GM12872 (cell line): ENCODE data around the gene ALOX5.

Experiments
- CTCF ChIP-seq: IDR thresholded peaks from 3 replicates; pipeline ENCODE4 v1.5.1; 2011; ENCODE audit warnings: low read depth, mild to moderate bottlenecking, low read length, moderate library complexity; ENCODE audit not compliant: insufficient read depth

The ALOX5 gene

GRCh38 chr10:45376371-45376801 is 2.4 kb downstream of the ALOX5 start:
- TF ChIP-seq CTCF, result no peak

DNA sequence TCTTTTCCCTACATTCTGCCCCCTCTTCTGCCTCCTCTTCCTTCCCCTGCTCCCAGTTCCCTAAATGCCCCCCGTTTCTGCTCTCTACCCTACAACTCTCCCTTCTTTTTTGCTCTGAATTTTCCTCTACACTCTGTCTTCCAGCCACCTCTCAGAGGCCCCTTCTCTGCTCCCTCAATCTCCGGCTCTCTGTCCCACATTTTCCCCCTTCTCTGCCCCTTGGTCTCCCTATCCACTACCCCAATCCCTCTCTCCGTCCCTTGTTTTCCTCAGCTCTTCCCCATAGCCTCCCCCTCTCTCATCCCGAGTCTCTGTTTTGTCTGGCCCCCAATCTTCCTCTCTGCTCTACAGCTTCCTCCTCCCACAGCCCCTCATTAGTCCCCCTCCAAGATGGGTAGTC is 3.3 kb downstream of the ALOX5 start:
- TF ChIP-seq CTCF, result no peak

GRCh38 chr10:45377858-45378257 is 3.8 kb downstream of the ALOX5 start:
- no peak for TF ChIP-seq CTCF

DNA sequence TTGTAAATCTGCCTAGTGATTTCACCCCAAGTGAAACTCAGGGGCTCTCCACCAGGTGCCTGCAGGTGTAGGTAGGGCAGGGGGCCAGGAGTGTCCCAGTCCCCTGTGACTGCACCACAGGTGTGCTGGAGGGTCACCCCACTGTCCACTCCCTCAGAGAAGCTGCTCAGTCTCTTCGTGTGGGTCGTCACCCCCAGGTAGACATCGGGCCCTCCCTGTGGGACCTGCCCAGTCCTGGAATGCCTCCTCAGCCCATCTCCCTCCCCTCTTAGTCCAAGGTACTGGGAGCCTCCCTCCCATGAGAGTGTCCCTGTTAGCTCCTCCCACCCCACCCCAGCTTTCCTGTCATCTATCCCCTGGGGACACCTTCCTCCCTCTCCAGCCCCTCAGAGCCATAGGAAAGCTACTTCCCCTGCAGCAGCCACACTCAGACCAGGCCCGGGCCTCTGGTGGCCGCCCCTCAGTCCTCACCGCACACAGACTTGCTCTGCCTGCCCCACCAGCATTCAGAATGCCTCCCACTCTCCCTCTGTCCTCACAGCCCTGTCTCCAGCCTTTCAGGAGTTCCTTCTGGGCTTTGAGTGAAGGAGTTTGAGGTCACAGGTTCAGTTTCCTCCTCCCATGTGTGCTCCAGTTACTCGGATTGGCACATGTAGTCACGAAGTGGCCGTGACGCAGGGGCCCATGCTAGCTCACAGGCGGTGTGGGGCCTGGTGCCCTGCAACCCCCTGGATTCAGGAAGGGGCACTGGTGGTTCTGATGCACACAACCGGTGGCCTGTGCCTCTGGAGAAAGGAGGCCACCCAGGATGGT is 5.1 kb downstream of the ALOX5 start:
- no peak for TF ChIP-seq CTCF

DNA sequence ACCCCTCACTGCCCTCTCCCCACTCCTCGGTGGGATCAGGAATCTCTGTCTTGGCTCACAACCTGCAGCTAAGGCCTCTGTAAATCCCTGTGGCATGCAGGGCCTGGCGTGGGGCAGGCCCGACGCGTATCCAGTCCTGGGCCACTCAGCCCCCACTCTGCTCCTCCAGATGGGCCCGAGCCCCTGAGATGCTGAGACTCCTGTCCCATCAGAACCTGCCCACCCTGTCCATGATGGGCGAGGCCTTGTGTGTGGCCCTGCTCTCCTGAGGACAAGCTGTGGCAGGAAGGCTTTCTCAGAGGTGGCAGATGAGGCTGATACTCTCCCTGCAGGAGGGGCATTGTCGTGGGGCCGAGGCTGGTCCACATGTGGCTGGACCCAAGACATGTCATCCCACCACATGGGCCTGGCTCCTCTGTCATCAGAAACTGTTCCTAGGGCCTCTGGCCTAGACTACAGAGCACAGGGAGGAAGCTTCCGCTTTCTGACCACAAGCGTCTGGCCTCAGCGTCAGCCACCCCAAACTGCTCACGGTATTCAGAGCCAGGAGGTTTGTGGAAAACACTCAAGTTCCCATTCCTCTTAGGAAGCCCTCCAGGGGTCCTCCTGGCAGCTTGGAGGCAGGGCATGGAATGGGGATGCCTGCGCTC is 6.0 kb downstream of the ALOX5 start:
- no peak for TF ChIP-seq CTCF

DNA sequence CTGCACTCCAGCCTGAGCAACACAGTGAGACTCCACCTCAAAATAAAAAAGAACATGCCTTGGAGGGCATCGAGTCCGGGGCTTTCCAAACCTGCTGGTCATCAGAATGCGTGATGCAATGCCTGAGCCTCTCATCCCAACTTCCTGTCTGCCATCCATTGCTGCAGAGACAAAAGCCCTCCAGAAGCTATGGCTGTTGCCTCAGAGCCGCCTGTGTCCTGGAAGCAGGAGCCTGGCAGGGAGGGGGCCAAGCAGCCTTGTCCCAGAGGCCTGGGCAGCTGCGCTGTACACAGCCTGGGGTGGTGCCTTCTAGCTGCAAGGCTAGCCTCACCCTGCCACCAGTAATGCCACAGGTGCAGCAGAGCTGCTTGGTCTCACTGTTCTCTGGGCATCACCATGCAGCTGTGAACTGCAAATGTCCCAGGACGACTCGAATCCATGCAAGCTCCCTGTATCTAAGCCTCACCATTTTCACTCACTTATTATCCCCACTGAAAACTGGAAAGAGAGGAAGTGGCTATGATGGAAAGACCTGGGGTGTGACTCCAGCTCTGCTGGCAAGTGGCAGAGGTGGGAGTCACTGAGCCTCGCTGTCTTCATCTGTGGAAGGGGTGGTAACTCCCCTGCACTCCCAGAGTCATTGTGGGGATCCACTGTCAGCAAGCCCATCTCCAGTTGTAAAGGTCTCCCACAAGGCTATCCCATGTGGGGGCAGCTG is 7.0 kb downstream of the ALOX5 start:
- no peak for TF ChIP-seq CTCF

DNA sequence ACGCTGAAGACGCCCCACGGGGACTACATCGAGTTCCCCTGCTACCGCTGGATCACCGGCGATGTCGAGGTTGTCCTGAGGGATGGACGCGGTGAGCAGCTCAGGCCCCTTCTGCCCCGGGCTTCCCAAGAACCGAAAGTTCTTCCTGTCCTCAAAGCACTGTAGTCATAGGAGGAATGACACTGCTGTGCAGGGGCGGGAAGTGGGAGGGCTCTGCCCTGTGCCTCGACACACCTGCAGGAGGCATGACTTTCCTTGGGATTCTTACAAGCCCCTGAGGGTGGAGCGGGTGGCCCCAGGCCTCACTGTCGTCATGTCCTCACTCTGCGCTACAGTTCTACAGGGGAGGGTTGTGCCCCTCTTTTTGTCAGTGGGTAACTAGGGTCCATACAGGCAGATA is 8.6 kb downstream of the ALOX5 start:
- no peak for TF ChIP-seq CTCF
